ENCODE measurements around the gene DPP6.

GRCh38 chr7:154898973-154899855 is 847.0 kb downstream of the DPP6 start:
- TF ChIP-seq, protein P1, sequence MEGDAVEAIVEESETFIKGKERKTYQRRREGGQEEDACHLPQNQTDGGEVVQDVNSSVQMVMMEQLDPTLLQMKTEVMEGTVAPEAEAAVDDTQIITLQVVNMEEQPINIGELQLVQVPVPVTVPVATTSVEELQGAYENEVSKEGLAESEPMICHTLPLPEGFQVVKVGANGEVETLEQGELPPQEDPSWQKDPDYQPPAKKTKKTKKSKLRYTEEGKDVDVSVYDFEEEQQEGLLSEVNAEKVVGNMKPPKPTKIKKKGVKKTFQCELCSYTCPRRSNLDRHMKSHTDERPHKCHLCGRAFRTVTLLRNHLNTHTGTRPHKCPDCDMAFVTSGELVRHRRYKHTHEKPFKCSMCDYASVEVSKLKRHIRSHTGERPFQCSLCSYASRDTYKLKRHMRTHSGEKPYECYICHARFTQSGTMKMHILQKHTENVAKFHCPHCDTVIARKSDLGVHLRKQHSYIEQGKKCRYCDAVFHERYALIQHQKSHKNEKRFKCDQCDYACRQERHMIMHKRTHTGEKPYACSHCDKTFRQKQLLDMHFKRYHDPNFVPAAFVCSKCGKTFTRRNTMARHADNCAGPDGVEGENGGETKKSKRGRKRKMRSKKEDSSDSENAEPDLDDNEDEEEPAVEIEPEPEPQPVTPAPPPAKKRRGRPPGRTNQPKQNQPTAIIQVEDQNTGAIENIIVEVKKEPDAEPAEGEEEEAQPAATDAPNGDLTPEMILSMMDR (IDR thresholded peaks at IDR 0.05) = no peak
- no peak for TF ChIP-seq MXI1 (IDR thresholded peaks at IDR 0.05; ENCODE audit: low read depth, low read length)
- TF ChIP-seq GABPA (IDR thresholded peaks at IDR 0.05; ENCODE audit: low read depth) = no peak
- no peak for TF ChIP-seq REST (IDR thresholded peaks at IDR 0.05; ENCODE audit: low read depth, low read length)
- no peak for TF ChIP-seq EZH2phosphoT487 (IDR thresholded peaks at IDR 0.05; ENCODE audit: borderline replicate concordance, low read depth)
- TF ChIP-seq POLR2AphosphoS5 (IDR thresholded peaks at IDR 0.05; ENCODE audit: low read depth, low read length) = no peak
- no peak for TF ChIP-seq RAD21 (IDR thresholded peaks at IDR 0.05; ENCODE audit: low read length)
- TF ChIP-seq YY1 (IDR thresholded peaks at IDR 0.05; ENCODE audit: low read depth) = no peak
- no peak for TF ChIP-seq SMC3 (IDR thresholded peaks at IDR 0.05; ENCODE audit: low read depth, low read length)
- no peak for TF ChIP-seq NRF1 (IDR thresholded peaks at IDR 0.05; ENCODE audit: low read depth, low read length)
